HUES64 (cell line): ENCODE results near the gene STOM.

Experiments used
- H3K27ac ChIP-seq: 2 replicates; pipeline ENCODE4 v1.7.0; 2013; ENCODE audit warnings: low read depth, low read length, inconsistent platforms
- H3K27me3 ChIP-seq: 2 replicates; pipeline ENCODE4 v1.6.1; 2013; ENCODE audit warnings: mild to moderate bottlenecking, low read length; ENCODE audit not compliant: insufficient read depth
- H3K36me3 ChIP-seq: 2 replicates; pipeline ENCODE4 v1.6.1; 2013; ENCODE audit warnings: mild to moderate bottlenecking, low read length; ENCODE audit not compliant: insufficient read depth
- H3K4me1 ChIP-seq: 2 replicates; pipeline ENCODE4 v1.6.1; 2013; ENCODE audit warnings: mild to moderate bottlenecking, low read length, moderate library complexity; ENCODE audit not compliant: insufficient read depth
- H3K4me3 ChIP-seq: 2 replicates; pipeline ENCODE4 v1.5.1; 2013; ENCODE audit warnings: mild to moderate bottlenecking, low read length, moderate library complexity
- H3K9ac ChIP-seq: 2 replicates; pipeline ENCODE4 v1.6.1; 2013; ENCODE audit warnings: mild to moderate bottlenecking, low read depth, low read length
- H3K9me3 ChIP-seq: 2 replicates; pipeline ENCODE4 v1.6.1; 2013; ENCODE audit warnings: low read depth, low read length; ENCODE audit not compliant: insufficient read depth
- WGBS: fragments of 150-250, 120-280 bp; methylation state at CpG from one replicate; pipeline ENCODE4 v1.1.7; 2013; ENCODE audit warnings: missing lambda C conversion rate; 5-methylcytosine and 5-hydroxymethylcytosine counted together

Gene STOM

GRCh38 chr9:121318631-121319382 is 51.2 kb downstream of the STOM start:
- 93% methylated on average over 19 of the region's 19 CpGs for WGBS
- H3K4me3 ChIP-seq, result no peak overlapping the region
- H3K36me3 ChIP-seq, result peaks cover 15% of the 10 kb centered on the region; the same call in 1 of the 2 replicates
- no peak overlapping the region for H3K27ac ChIP-seq
- no peaks in the 10 kb centered on the region for H3K9me3 ChIP-seq
- no peaks in the 10 kb centered on the region for H3K27me3 ChIP-seq
- no peaks in the 10 kb centered on the region for H3K4me1 ChIP-seq
- H3K9ac ChIP-seq, result no peak overlapping the region

- Histone ChIP-seq H3K36me3 (peaks cover 18% of the 10 kb centered on the region; the same call in 1 of the 2 replicates), H3K27me3 (no peaks in the 10 kb centered on the region), H3K27ac (no peak overlapping the region), H3K4me1 (no peaks in the 10 kb centered on the region), H3K4me3 (no peak overlapping the region), H3K9me3 (no peaks in the 10 kb centered on the region), H3K9ac (no peak overlapping the region)
- 93% methylated on average over 6 of the region's 6 CpGs for WGBS
These were observed 52.1 kb downstream of the STOM start for GRCh38 chr9:121317737-121318630.

DNA sequence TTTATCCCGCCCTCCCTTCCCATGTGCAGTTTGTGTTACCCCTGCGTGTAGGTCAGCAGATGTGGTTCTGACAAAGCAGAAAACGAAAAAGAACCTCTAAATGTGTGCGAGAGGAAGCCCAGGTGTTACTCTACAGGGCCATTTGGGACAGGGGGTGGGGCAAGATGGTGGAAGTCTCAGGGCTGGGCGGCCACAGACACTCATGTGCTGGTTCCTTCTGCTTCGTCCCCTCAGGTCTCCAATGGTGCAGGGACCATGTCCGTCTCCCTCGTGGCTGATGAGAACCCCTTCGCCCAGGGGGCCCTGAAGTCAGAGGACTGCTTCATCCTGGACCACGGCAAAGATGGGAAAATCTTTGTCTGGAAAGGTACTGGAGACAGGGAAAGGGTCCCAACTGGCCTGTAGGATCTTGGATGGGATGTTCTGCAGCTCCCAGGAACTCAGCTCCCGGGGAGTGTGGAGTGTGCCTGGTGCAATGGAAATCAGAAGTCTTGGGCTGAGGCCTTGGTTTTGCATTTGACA is 53.1 kb downstream of the STOM start:
- H3K4me1 ChIP-seq, result no peaks in the 10 kb centered on the region
- no peak overlapping the region for H3K4me3 ChIP-seq
- H3K9ac ChIP-seq, result no peak overlapping the region
- WGBS, result 93% methylated on average over 11 of the region's 11 CpGs
- H3K36me3 ChIP-seq, result peaks cover 16% of the 10 kb centered on the region; the same call in 1 of the 2 replicates
- no peaks in the 10 kb centered on the region for H3K27me3 ChIP-seq
- H3K27ac ChIP-seq, result no peak overlapping the region
- no peaks in the 10 kb centered on the region for H3K9me3 ChIP-seq

DNA sequence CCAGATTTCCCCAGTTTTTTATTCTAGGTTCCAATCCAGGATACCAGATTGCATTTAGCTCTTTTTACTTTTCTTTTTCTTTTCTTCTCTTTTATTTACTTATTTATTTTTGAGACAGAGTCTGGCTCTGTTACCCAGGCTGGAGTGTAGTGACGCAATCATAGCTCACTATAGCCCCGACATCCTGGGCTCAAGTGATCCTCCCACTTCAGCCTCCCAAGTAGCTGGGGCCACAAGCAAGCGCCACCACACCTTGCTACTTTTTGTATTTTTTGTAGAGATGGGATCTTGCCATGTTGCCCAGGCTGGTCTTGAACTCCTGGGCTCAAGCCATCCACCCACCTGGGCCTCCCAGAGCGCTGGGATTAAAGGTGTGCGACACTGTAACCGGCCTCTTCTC is 53.7 kb downstream of the STOM start:
- Histone ChIP-seq H3K27ac (no peak overlapping the region), H3K4me3 (no peak overlapping the region), H3K36me3 (peaks cover 15% of the 10 kb centered on the region; the same call in 1 of the 2 replicates), H3K9me3 (no peaks in the 10 kb centered on the region), H3K27me3 (no peaks in the 10 kb centered on the region), H3K9ac (no peak overlapping the region), H3K4me1 (no peaks in the 10 kb centered on the region)
- WGBS, result 100% methylated on average over 5 of the region's 6 CpGs

GRCh38 chr9:121313458-121314152 is 56.4 kb downstream of the STOM start:
- H3K4me1 ChIP-seq, result no peaks in the 10 kb centered on the region
- H3K4me3 ChIP-seq, result no peak overlapping the region
- H3K27me3 ChIP-seq, result no peaks in the 10 kb centered on the region
- H3K9ac ChIP-seq, result no peak overlapping the region
- H3K9me3 ChIP-seq, result no peaks in the 10 kb centered on the region
- WGBS, result 97% methylated on average over 10 of the region's 10 CpGs
- no peak overlapping the region for H3K27ac ChIP-seq
- peaks cover 17% of the 10 kb centered on the region; the same call in 1 of the 2 replicates for H3K36me3 ChIP-seq

DNA sequence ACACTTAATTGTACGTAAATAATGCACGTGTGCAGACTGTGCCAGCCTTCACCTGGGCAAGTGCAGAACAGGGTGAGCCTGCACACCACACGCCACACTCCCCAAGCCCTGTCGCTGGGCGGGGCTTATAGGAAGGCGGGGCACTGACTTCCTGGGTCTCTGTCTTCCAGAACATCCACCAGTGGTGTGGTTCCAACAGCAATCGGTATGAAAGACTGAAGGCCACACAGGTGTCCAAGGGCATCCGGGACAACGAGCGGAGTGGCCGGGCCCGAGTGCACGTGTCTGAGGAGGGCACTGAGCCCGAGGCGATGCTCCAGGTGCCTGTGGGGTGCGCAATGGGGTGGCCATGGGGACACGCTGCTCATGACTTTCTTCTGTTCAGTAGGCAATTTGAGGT is 57.9 kb downstream of the STOM start:
- Histone ChIP-seq H3K9me3 (no peaks in the 10 kb centered on the region), H3K4me1 (no peaks in the 10 kb centered on the region), H3K9ac (no peak overlapping the region), H3K27ac (no peak overlapping the region), H3K36me3 (peaks cover 17% of the 10 kb centered on the region; the same call in 1 of the 2 replicates), H3K27me3 (no peaks in the 10 kb centered on the region), H3K4me3 (no peak overlapping the region)
- 97% methylated on average over 17 of the region's 17 CpGs for WGBS

- Histone ChIP-seq H3K27ac (no peak overlapping the region), H3K4me3 (no peak overlapping the region), H3K4me1 (peaks cover 6% of the 10 kb centered on the region; the same call in 1 of the 2 replicates), H3K9me3 (no peaks in the 10 kb centered on the region), H3K27me3 (no peaks in the 10 kb centered on the region), H3K9ac (no peak overlapping the region), H3K36me3 (peaks cover 17% of the 10 kb centered on the region; the same call in 1 of the 2 replicates)
- WGBS, result 95% methylated on average over 9 of the region's 9 CpGs
These were observed 59.5 kb downstream of the STOM start for GRCh38 chr9:121310571-121310970.

DNA sequence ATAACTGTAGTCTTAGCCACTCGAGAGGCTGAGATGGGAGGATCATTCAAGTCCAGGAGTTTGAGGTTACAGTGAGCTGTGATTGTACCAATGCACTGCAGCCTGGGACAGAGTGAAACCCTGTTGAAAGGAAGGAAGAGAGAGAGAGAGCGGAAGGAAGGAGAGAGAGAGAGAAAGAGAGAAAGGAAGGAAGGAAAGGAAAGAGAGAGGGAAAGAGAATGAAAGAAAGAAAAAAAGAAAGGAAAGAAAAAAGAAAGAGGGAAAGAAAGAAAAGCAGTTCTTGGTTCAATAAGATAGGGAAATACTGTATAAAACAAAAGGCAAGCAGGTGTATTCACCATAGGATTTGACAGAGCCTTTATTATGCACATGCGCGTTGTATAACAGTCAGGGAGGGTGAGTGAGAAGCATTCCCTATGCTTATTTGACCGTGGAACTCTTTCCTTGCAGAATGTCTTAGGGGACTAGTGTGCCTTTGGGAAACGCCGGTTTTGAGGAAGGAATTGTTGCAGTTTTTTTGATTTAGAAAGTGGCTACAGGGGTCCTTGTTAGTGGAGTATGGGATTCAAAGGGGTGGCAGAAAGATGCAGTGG is 60.1 kb downstream of the STOM start:
- Histone ChIP-seq H3K4me1 (peaks cover 6% of the 10 kb centered on the region; the same call in 1 of the 2 replicates), H3K4me3 (no peak overlapping the region), H3K36me3 (peaks cover 17% of the 10 kb centered on the region; the same call in 1 of the 2 replicates), H3K9me3 (no peaks in the 10 kb centered on the region), H3K9ac (no peak overlapping the region), H3K27me3 (no peaks in the 10 kb centered on the region), H3K27ac (no peak overlapping the region)
- 87% methylated on average over 7 of the region's 7 CpGs for WGBS

DNA sequence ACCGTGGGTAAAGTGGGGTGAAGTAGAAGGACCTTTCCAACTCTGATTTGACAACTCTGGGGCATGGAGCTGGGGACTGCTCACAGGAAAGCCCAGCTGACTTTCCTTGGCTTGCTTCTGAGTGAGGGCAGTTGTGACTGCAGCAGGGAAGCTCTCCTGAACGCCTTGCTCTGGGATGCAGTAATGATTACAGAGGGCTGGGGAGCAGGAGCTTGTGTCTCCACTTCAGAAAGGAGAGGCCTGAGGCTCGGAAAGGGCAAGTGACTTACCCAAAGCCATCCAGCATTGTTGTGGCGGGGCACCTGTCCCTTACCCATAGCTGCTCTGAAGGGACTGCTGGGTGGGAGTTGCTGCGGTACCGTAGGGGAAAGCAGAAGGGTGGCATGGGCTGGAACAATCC is 60.9 kb downstream of the STOM start:
- no peak overlapping the region for H3K9ac ChIP-seq
- peaks cover 15% of the 10 kb centered on the region; the same call in 1 of the 2 replicates for H3K36me3 ChIP-seq
- WGBS, result 92% methylated on average over 6 of the region's 6 CpGs
- peaks cover 6% of the 10 kb centered on the region; the same call in 1 of the 2 replicates for H3K4me1 ChIP-seq
- no peak overlapping the region for H3K4me3 ChIP-seq
- no peak overlapping the region for H3K27ac ChIP-seq
- no peaks in the 10 kb centered on the region for H3K9me3 ChIP-seq
- no peaks in the 10 kb centered on the region for H3K27me3 ChIP-seq

- no peaks in the 10 kb centered on the region for H3K9me3 ChIP-seq
- no peak overlapping the region for H3K27ac ChIP-seq
- no peak overlapping the region for H3K4me3 ChIP-seq
- H3K4me1 ChIP-seq, result peaks cover 6% of the 10 kb centered on the region; the same call in 1 of the 2 replicates
- no peak overlapping the region for H3K9ac ChIP-seq
- H3K36me3 ChIP-seq, result peaks cover 11% of the 10 kb centered on the region; the same call in 1 of the 2 replicates
- H3K27me3 ChIP-seq, result no peaks in the 10 kb centered on the region
- 94% methylated on average over 13 of the region's 13 CpGs for WGBS
These were observed 61.3 kb downstream of the STOM start for GRCh38 chr9:121308765-121309164.
